ENCODE measurements around the gene OOSP3. TPM values are rescaled to one million over a fixed set of nuclear protein-coding genes. Genes with fewer than 3 reads are reported as not detected.

OOSP3 gene, protein sequence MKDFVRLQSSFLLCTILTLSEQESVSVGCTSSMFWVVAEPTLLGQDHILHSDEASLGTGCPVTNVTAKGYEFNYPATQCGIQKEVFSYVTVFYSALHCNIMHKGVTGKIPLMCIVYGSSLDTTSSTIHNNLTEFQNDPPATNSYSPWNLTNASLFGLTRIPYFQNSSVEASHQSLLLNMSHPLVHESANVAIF
- total RNA-seq, result 0.49 TPM in 1 of 2 replicates, not detected in the other
- long read RNA-seq, partial matches to known transcripts, result 0 of 1 reads
- long read RNA-seq, other reads (novel, unspliced or antisense), result 1 of 1 reads

DNA sequence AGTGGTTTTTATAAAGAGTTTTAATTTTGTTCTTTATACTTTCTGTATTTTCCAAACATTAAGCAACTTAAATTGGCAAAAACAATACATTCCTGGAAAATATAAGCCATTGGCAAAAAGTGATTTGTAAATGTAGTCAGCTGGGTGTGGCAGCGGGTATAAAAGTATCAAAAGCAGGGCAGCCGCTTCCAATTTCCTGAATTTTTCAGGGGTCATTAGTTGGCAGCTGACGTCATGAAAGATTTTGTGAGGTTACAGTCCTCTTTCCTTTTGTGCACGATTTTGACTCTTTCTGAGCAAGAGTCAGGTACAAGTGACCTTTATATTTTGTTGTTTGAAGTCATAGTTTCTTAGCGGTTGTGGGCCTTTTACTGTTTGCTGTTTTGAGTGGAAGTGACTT is at the start of gene OOSP3:
Gene OOSP3 (plus strand): TSS at position 208 of the 400 bp plus-strand sequence. CDS start 27 bp downstream, at position 235.
- H3K4me1 Mint-ChIP-seq (ENCODE audit: low read depth), result peaks cover 46% of the 10 kb centered on the region
- no peak for DNase-seq (ENCODE audit: low spot score, unreplicated experiment)
- peak within 1 kb of the TSS; percentile 77 for H3K27ac Mint-ChIP-seq
- H3K4me3 Mint-ChIP-seq (ENCODE audit: low read depth), result no peak within 1 kb of the TSS
- H3K27me3 Mint-ChIP-seq, result no peaks in the 10 kb centered on the region
- TF ChIP-seq, protein P1, sequence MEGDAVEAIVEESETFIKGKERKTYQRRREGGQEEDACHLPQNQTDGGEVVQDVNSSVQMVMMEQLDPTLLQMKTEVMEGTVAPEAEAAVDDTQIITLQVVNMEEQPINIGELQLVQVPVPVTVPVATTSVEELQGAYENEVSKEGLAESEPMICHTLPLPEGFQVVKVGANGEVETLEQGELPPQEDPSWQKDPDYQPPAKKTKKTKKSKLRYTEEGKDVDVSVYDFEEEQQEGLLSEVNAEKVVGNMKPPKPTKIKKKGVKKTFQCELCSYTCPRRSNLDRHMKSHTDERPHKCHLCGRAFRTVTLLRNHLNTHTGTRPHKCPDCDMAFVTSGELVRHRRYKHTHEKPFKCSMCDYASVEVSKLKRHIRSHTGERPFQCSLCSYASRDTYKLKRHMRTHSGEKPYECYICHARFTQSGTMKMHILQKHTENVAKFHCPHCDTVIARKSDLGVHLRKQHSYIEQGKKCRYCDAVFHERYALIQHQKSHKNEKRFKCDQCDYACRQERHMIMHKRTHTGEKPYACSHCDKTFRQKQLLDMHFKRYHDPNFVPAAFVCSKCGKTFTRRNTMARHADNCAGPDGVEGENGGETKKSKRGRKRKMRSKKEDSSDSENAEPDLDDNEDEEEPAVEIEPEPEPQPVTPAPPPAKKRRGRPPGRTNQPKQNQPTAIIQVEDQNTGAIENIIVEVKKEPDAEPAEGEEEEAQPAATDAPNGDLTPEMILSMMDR (IDR thresholded peaks at IDR 0.05; ENCODE audit: unreplicated experiment), result no peak
- no peaks in the 10 kb centered on the region for H3K36me3 Mint-ChIP-seq (ENCODE audit: insufficient read depth)
- no peaks in the 10 kb centered on the region for H3K9me3 Mint-ChIP-seq (ENCODE audit: low read depth)

DNA sequence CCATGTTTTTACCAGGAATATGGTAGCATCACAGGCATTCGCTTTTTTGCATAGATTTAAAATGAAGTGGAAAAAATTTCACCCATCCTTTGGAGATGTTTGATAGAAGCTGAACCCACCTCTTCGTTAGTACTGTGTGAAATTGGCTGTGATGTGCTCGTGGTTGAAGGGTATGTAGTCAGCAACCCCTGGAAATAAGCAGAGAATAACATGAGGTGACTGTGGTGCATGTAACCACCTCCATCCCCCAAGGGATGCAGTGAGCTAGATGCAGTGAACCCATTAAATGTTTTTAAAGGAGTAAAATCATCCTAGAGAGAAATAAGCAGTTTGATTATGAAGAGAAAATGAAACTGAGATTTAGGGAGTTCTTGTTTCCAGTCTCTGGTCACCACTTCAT is 49.2 kb upstream of the OOSP3 start:
- DNase-seq (ENCODE audit: low spot score, unreplicated experiment), result no peak
- Mint-ChIP-seq H3K27me3 (no peaks in the 10 kb centered on the region), H3K4me1 (ENCODE audit: low read depth) (no peaks in the 10 kb centered on the region), H3K27ac (no peak overlapping the region), H3K4me3 (ENCODE audit: low read depth) (no peak overlapping the region), H3K36me3 (ENCODE audit: insufficient read depth) (peaks cover 4% of the 10 kb centered on the region), H3K9me3 (ENCODE audit: low read depth) (peaks cover 14% of the 10 kb centered on the region)
- TF ChIP-seq, protein P1 (IDR thresholded peaks at IDR 0.05; ENCODE audit: unreplicated experiment), result no peak

DNA sequence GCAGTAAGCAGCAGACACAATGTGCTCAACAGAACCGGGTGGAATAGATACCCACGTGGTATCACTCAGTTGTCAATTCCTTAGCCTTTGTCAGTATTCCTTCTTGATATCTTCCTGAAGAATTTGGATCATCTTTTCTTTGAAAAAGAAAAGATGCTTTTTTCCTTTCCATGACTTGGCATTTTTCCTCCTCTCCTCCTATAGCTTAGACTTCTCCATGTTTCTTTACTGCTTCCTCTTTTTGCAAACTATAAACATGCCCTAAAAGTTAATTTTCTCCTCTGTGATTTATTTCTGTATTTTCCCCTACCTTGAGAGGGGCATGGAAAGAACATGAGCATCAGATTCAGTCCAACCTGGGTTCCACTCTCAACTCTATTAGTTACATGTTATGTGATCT is 45.0 kb upstream of the OOSP3 start:
- peaks cover 5% of the 10 kb centered on the region for H3K36me3 Mint-ChIP-seq (ENCODE audit: insufficient read depth)
- peaks cover 3% of the 10 kb centered on the region for H3K4me1 Mint-ChIP-seq (ENCODE audit: low read depth)
- no peak for DNase-seq (ENCODE audit: low spot score, unreplicated experiment)
- TF ChIP-seq, protein P1 (IDR thresholded peaks at IDR 0.05; ENCODE audit: unreplicated experiment), result no peak
- no peak overlapping the region for H3K27ac Mint-ChIP-seq
- no peak overlapping the region for H3K4me3 Mint-ChIP-seq (ENCODE audit: low read depth)
- H3K9me3 Mint-ChIP-seq (ENCODE audit: low read depth), result no peaks in the 10 kb centered on the region
- H3K27me3 Mint-ChIP-seq, result no peaks in the 10 kb centered on the region

DNA sequence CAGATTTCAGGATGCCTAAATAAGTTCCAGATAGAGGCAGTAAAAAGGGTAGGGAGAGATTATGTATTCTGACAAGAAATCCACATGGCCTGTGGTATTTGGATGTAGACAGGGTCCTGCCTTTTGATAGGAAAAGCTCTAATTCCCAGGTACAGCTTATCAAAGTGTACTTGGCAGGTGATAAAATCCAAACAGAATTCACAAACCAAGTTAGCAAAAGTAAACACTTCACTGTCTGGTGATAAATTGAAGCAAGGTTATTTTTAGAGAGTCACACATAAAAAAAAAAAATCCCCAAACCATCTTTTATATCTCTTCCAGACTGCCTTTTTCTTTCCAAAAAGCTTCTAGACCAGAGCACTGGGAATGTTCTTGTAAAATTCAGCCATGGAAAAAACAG is 39.0 kb upstream of the OOSP3 start:
- peaks cover 5% of the 10 kb centered on the region for H3K9me3 Mint-ChIP-seq (ENCODE audit: low read depth)
- H3K4me3 Mint-ChIP-seq (ENCODE audit: low read depth), result no peak overlapping the region
- no peaks in the 10 kb centered on the region for H3K27me3 Mint-ChIP-seq
- peaks cover 21% of the 10 kb centered on the region for H3K4me1 Mint-ChIP-seq (ENCODE audit: low read depth)
- peaks cover 4% of the 10 kb centered on the region for H3K36me3 Mint-ChIP-seq (ENCODE audit: insufficient read depth)
- TF ChIP-seq, protein P1 (IDR thresholded peaks at IDR 0.05; ENCODE audit: unreplicated experiment), result no peak
- no peak for DNase-seq (ENCODE audit: low spot score, unreplicated experiment)
- no peak overlapping the region for H3K27ac Mint-ChIP-seq

DNA sequence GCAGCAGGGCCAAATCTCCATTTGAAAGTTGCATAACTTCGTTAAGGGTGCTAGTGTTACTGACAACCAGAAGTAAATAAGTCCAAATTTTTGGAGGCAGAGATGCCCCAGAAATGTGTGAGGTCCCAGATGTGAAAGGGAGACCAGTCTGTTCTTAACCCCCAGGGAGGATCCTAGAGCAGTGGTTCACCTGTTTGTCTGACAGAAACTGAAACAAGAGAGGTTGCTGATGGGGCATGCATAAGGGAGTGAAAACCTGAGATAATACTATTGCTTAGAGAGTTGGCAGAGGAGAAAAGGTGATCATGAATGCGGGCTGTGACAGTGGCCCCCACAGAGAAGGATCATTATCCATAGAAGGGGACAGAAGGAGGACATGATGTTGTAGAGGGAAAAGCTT is 37.1 kb upstream of the OOSP3 start:
- H3K9me3 Mint-ChIP-seq (ENCODE audit: low read depth), result peaks cover 5% of the 10 kb centered on the region
- no peak for DNase-seq (ENCODE audit: low spot score, unreplicated experiment)
- peaks cover 2% of the 10 kb centered on the region for H3K36me3 Mint-ChIP-seq (ENCODE audit: insufficient read depth)
- no peak overlapping the region for H3K4me3 Mint-ChIP-seq (ENCODE audit: low read depth)
- no peaks in the 10 kb centered on the region for H3K27me3 Mint-ChIP-seq
- peaks cover 36% of the 10 kb centered on the region for H3K4me1 Mint-ChIP-seq (ENCODE audit: low read depth)
- TF ChIP-seq, protein P1 (IDR thresholded peaks at IDR 0.05; ENCODE audit: unreplicated experiment), result no peak
- H3K27ac Mint-ChIP-seq, result peak overlapping the region; percentile 75
